Measurements from ENCODE around the gene TLK1. TPM values are rescaled to one million over a fixed set of nuclear protein-coding genes. Genes with fewer than 3 reads are reported as not detected.

The TLK1 gene
- total and polyA plus RNA-seq, 4 donors, result 7.7 to 19.6 (median 15.6) TPM

- peak in 1 of 2 donors; percentile 13 for TF ChIP-seq HNF4A (conservative IDR thresholded peaks at IDR 0.05)
- TF ChIP-seq MAX (IDR thresholded peaks at IDR 0.05), result no peak
- no peak for TF ChIP-seq RXRA (IDR thresholded peaks at IDR 0.05)
- H3K27ac ChIP-seq (ENCODE audit: low read depth in 1 of 2, low read length in 2 of 2), result no peak overlapping the region
- over 99% methylated on average over 2 of the region's 2 CpGs for WGBS
- no peaks in the 10 kb centered on the region for H3K4me1 ChIP-seq (ENCODE audit: control insufficient read depth in 4 of 4, insufficient read depth in 4 of 4, low read length in 3 of 4)
- no peak overlapping the region for H3K4me3 ChIP-seq (ENCODE audit: low read depth in 1 of 3, low read length in 3 of 3)
- peaks cover 0 to 33% (median 17%) of the 10 kb centered on the region in 4 donors for H3K36me3 ChIP-seq (ENCODE audit: control insufficient read depth in 4 of 4, insufficient read depth in 3 of 4, low read depth in 1 of 4, low read length in 3 of 4)
- DNase-seq (ENCODE audit: low spot score), result no peak
- H3K9ac ChIP-seq (ENCODE audit: low read depth in 1 of 2, low read length in 2 of 2), result no peak overlapping the region
- H3K27me3 ChIP-seq (ENCODE audit: control insufficient read depth in 4 of 4, insufficient read depth in 4 of 4, low read length in 3 of 4), result no peaks in the 10 kb centered on the region
- H3K9me3 ChIP-seq (ENCODE audit: control insufficient read depth in 4 of 4, low read length in 3 of 4), result no peaks in the 10 kb centered on the region
Observed at GRCh38 chr2:171036532-171036931, 124.2 kb downstream of the TLK1 start.

GRCh38 chr2:171034315-171034714, 126.4 kb downstream of the TLK1 start:
- DNase-seq (ENCODE audit: low spot score), result no peak
- Histone ChIP-seq H3K27ac (ENCODE audit: low read depth in 1 of 2, low read length in 2 of 2) (no peak overlapping the region), H3K4me3 (ENCODE audit: low read depth in 1 of 3, low read length in 3 of 3) (no peak overlapping the region), H3K9ac (ENCODE audit: low read depth in 1 of 2, low read length in 2 of 2) (no peak overlapping the region), H3K9me3 (ENCODE audit: control insufficient read depth in 4 of 4, low read length in 3 of 4) (no peaks in the 10 kb centered on the region), H3K27me3 (ENCODE audit: control insufficient read depth in 4 of 4, insufficient read depth in 4 of 4, low read length in 3 of 4) (no peaks in the 10 kb centered on the region), H3K36me3 (ENCODE audit: control insufficient read depth in 4 of 4, insufficient read depth in 3 of 4, low read depth in 1 of 4, low read length in 3 of 4) (peaks cover 0 to 31% (median 12%) of the 10 kb centered on the region in 4 donors), H3K4me1 (ENCODE audit: control insufficient read depth in 4 of 4, insufficient read depth in 4 of 4, low read length in 3 of 4) (no peaks in the 10 kb centered on the region)
- 44% methylated on average over 2 of the region's 2 CpGs for WGBS
- TF ChIP-seq FOXA1 (IDR thresholded peaks at IDR 0.05), result no peak
- no peak for TF ChIP-seq RAD21 (IDR thresholded peaks at IDR 0.05)
- TF ChIP-seq CTCF (IDR thresholded peaks at IDR 0.05; ENCODE audit: low read depth, low read length, missing input control), result no peak
- TF ChIP-seq FOXA2 (IDR thresholded peaks at IDR 0.05), result no peak
- TF ChIP-seq SP1 (IDR thresholded peaks at IDR 0.05), result no peak
- TF ChIP-seq RXRA (IDR thresholded peaks at IDR 0.05), result no peak
- TF ChIP-seq ZBTB33 (IDR thresholded peaks at IDR 0.05), result no peak
- no peak for TF ChIP-seq NR2F2 (IDR thresholded peaks at IDR 0.05)
- no peak for TF ChIP-seq HNF4G (IDR thresholded peaks at IDR 0.05)
- no peak for TF ChIP-seq YY1 (IDR thresholded peaks at IDR 0.05)
- TF ChIP-seq GABPA (IDR thresholded peaks at IDR 0.05 in 1 of 2, conservative IDR thresholded peaks at IDR 0.05 in 1 of 2), result no peak
- TF ChIP-seq MAX (IDR thresholded peaks at IDR 0.05), result no peak
- no peak for TF ChIP-seq REST (IDR thresholded peaks at IDR 0.05)
- TF ChIP-seq HNF4A (conservative IDR thresholded peaks at IDR 0.05), result no peak
- no peak for TF ChIP-seq JUND (IDR thresholded peaks at IDR 0.05)
- TF ChIP-seq EGR1 (IDR thresholded peaks at IDR 0.05; ENCODE audit: low read depth in 2 of 2), result no peak
